ENCODE measurements around the gene TRAPPC8. TPM values are rescaled to one million over a fixed set of nuclear protein-coding genes. Genes with fewer than 3 reads are reported as not detected.

The TRAPPC8 gene
- total RNA-seq, 2 donors from 2014 or later, result 29.8 to 36.3 TPM

DNA sequence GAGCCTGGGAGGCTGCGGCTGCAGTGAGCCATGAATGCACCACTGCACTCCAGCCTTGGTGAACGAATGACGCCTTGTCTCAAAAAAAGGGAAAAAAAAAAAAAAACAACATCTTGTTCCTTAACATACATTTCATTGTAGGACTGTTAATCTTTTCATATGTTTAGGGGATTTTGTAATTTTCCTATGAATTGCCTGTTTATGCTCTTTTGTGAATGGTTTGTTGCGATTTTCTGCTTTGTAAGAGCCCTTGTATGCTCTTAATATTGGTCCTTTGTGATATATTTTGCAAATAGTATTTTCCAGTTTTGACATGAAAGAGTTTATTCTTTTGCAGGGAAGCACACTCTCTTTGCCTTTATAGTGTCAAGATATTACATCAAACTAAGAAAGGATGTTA is 50.0 kb downstream of the TRAPPC8 start:
- ATAC-seq (no peak), DNase-seq (ENCODE audit: low spot score in 2 of 2) (no peak)
- peaks cover 0 to 20% of the 10 kb centered on the region in 2 donors for H3K36me3 Mint-ChIP-seq
- no peaks in the 10 kb centered on the region for H3K9me3 Mint-ChIP-seq
- H3K27ac Mint-ChIP-seq, result no peak overlapping the region

- no peaks in the 10 kb centered on the region for H3K9me3 Mint-ChIP-seq
- ATAC-seq, result no peak
- H3K36me3 Mint-ChIP-seq, result peaks cover 6 to 33% of the 10 kb centered on the region in 2 donors
- no peak for DNase-seq (ENCODE audit: low spot score in 2 of 2)
- H3K27ac Mint-ChIP-seq, result no peak overlapping the region
Measured at GRCh38 chr18:31891566-31891965, 51.4 kb downstream of the TRAPPC8 start.

DNA sequence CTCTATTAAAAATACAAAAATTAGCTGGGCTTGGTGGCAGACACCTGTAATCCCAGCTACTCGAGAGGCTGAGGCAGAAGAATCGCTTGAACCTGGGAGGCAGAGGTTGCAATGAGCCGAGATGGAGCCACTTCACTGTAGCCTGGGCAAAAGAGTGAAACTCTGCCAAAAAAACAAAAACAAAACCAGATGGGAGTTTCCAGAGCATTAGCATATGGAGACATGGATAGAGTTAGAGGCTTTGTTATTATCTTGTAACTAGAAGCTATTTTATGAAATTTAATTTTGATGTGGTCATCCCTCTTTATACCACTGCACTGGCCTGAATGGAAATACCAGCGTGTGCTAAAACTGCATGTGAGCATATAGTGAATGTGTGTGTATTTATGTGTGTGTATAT is 58.9 kb downstream of the TRAPPC8 start:
- no peak for DNase-seq (ENCODE audit: low spot score in 2 of 2)
- Mint-ChIP-seq H3K36me3 (peaks cover 40 to 69% of the 10 kb centered on the region in 2 donors), H3K9me3 (peaks cover 4 to 12% of the 10 kb centered on the region in 2 donors), H3K27ac (no peak overlapping the region)
- ATAC-seq, result no peak

DNA sequence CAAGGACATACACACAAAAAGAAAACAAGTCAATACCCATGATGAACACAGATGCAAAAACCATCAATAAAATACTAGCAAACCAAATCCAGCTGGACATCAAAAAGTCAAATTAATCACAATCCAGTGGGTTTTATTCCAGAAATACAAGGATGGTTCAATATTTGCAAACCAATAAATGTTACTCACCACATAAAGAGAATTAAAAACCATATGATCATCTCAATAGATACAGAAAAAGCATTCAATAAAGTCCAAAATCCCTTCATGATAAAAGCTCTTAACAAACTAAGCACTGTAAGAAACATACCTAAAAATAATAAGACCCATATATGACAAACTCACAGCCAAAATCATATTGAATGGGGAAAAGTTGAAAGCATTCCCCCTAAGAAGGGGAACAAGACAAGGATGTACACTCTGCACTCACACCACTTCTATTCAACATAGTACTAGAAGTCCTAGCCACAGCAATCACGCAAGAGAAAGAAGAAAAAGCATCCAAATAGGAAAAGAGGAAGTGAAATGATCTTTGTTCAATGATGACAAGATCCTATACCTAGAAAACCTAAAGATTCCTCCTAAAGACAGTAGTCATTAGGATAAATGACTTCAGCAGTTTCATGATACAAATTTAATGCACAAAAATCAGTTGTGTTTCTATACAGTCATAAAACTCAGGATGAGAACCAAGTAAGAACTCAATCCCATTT is 62.6 kb downstream of the TRAPPC8 start:
- no peak for ATAC-seq
- Mint-ChIP-seq H3K36me3 (peaks cover 45 to 55% of the 10 kb centered on the region in 2 donors), H3K27ac (no peak overlapping the region), H3K9me3 (peaks cover 4 to 12% of the 10 kb centered on the region in 2 donors)
- DNase-seq (ENCODE audit: low spot score in 2 of 2), result no peak

DNA sequence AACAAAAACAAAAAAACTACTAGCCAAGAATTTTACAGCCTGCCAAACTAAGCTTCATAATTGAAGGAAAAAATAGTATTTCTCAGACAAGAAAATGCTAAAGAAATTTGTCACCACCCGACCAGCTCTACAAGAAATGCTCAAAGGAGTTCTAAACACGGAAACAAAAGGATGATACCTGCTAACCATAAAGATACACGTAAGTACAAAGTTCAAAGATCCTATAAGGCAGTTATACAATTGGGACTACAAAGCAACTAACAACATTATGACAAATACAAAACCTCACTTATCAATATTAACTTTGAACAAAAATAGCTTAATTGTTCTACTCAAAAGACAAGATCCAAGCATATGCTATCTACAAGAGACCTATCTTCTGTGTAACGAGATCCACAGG is 64.6 kb downstream of the TRAPPC8 start:
- no peak for ATAC-seq
- Mint-ChIP-seq H3K27ac (no peak overlapping the region), H3K36me3 (peaks cover 43 to 50% of the 10 kb centered on the region in 2 donors), H3K9me3 (peaks cover 4 to 12% of the 10 kb centered on the region in 2 donors)
- DNase-seq (ENCODE audit: low spot score in 2 of 2), result no peak

GRCh38 chr18:31877900-31878299 is 65.0 kb downstream of the TRAPPC8 start:
- no peak for ATAC-seq
- Mint-ChIP-seq H3K9me3 (peaks cover 4 to 12% of the 10 kb centered on the region in 2 donors), H3K27ac (no peak overlapping the region), H3K36me3 (peaks cover 40 to 50% of the 10 kb centered on the region in 2 donors)
- no peak for DNase-seq (ENCODE audit: low spot score in 2 of 2)

DNA sequence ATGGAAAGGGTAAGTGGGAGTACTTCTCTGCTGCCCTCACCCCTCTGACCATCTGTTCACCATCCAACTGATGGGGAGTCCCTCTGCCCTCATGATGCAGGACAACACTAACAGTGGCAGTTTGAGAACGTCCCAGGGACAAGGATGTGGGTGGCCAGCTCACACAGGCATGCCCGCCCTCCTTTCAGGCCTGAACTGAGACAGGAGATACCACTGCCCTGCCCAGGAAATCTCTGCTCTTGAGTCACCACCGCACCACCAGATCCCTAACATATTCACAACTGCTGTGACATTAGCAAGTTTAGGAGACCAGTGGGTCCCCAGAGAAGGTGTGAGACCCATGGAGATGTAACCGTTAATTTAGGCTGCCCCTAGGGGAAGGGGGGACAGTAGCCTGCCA is 66.2 kb downstream of the TRAPPC8 start:
- DNase-seq (ENCODE audit: low spot score in 2 of 2) (no peak), ATAC-seq (no peak)
- Mint-ChIP-seq H3K9me3 (peaks cover 0 to 7% of the 10 kb centered on the region in 2 donors), H3K27ac (no peak overlapping the region), H3K36me3 (peaks cover 33 to 49% of the 10 kb centered on the region in 2 donors)

- Mint-ChIP-seq H3K9me3 (peaks cover 0 to 1% of the 10 kb centered on the region in 2 donors), H3K27ac (peak overlapping the region in 1 of 2 donors; percentile 51), H3K36me3 (peaks cover 21 to 40% of the 10 kb centered on the region in 2 donors)
- ATAC-seq (no peak), DNase-seq (ENCODE audit: low spot score in 2 of 2) (no peak)
Measured at GRCh38 chr18:31875301-31875700, 67.6 kb downstream of the TRAPPC8 start.

GRCh38 chr18:31863103-31863502 is 79.8 kb downstream of the TRAPPC8 start:
- ATAC-seq (no peak), DNase-seq (ENCODE audit: low spot score in 2 of 2) (no peak)
- no peak overlapping the region for H3K27ac Mint-ChIP-seq
- H3K36me3 Mint-ChIP-seq, result no peaks in the 10 kb centered on the region
- no peaks in the 10 kb centered on the region for H3K9me3 Mint-ChIP-seq

GRCh38 chr18:31860488-31860887 is 82.4 kb downstream of the TRAPPC8 start:
- H3K27ac Mint-ChIP-seq, result no peak overlapping the region
- no peaks in the 10 kb centered on the region for H3K9me3 Mint-ChIP-seq
- DNase-seq (ENCODE audit: low spot score in 2 of 2) (no peak), ATAC-seq (no peak)
- H3K36me3 Mint-ChIP-seq, result no peaks in the 10 kb centered on the region

DNA sequence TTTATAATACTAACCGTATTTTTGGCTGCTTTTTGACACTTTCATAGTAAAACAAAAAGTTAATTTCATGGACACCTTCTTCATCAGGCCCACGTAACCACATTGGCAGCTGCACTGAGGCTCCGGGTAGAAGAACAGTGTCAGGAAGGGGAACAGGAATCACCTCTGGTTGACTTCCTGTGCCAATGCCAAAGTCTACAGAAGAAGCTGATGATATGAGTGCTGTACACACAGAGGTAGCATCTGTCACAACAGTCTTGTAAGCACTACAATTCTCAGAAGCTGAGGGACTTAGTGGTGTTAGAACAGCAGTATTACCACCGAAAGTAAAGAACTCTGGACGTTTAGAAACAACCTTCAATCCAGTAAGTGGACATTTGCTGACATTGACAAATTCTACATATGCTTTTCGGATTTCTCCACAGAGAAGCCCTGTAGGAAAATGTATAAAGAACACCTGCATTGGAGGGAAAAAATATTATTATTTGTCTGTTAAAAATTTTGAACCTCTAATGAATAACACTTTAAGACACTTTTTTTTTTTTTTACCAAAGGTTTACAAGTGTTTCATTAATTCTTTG is 85.3 kb downstream of the TRAPPC8 start:
- ATAC-seq (no peak), DNase-seq (ENCODE audit: low spot score in 2 of 2) (no peak)
- Mint-ChIP-seq H3K27ac (no peak overlapping the region), H3K36me3 (no peaks in the 10 kb centered on the region), H3K9me3 (no peaks in the 10 kb centered on the region)

- ATAC-seq, result no peak
- Mint-ChIP-seq H3K36me3 (peaks cover 0 to 6% of the 10 kb centered on the region in 2 donors), H3K27ac (peak overlapping the region in 1 of 2 donors; percentile 9), H3K9me3 (no peaks in the 10 kb centered on the region)
- DNase-seq (ENCODE audit: low spot score in 2 of 2), result no peak
Measured at GRCh38 chr18:31850844-31851243, 92.1 kb downstream of the TRAPPC8 start.

DNA sequence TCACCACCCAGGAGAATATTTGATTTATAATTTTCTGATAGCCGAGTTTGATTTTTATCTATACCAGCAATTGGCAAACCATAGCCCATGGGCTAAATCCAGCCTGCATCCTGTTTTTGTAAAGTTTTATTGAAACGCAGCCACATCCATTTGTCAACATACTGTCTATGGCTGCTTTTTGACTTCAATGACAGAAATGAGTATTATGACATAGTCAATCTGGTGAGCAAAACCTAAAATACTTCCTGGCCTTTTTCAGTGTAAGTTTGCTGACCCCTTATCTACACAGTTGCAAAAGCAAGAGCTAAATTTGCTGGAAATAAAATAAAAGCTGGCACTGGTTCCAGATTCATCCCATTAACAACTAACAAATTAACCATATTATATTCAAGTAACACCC is 102.4 kb downstream of the TRAPPC8 start:
- Mint-ChIP-seq H3K9me3 (no peaks in the 10 kb centered on the region), H3K36me3 (peaks cover 3 to 12% of the 10 kb centered on the region in 2 donors), H3K27ac (no peak overlapping the region)
- ATAC-seq (no peak), DNase-seq (ENCODE audit: low spot score in 2 of 2) (no peak)

DNA sequence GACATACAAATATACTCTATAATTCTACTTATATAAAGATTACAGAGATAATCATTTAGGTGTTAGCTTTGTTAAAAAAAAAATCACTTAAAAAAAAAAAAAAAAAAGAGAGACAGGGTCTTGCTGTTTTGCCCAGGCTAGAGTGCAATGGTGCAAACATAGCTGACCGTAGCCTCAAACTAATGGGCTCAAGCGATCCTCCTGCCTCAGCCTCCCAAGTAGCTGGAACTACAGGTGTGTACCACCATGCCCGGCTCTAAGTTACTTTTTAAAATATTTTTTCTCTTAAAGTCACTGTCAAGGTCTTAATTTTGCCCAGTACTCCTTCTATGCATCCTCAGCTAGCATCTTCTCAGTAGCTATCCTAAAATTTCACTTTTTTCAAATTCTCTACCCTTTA is 105.0 kb downstream of the TRAPPC8 start:
- Mint-ChIP-seq H3K27ac (peak overlapping the region in 1 of 2 donors; percentile 22), H3K9me3 (no peaks in the 10 kb centered on the region), H3K36me3 (peaks cover 12 to 19% of the 10 kb centered on the region in 2 donors)
- no peak for ATAC-seq
- DNase-seq (ENCODE audit: low spot score in 2 of 2), result no peak

GRCh38 chr18:31835528-31836133 is 107.3 kb downstream of the TRAPPC8 start:
- ATAC-seq (peak in 1 of 2 donors; percentile 37), DNase-seq (ENCODE audit: low spot score in 2 of 2) (no peak)
- H3K9me3 Mint-ChIP-seq, result no peaks in the 10 kb centered on the region
- H3K36me3 Mint-ChIP-seq, result peaks cover 12 to 23% of the 10 kb centered on the region in 2 donors
- peak overlapping the region; percentile 4 to 13 for H3K27ac Mint-ChIP-seq

DNA sequence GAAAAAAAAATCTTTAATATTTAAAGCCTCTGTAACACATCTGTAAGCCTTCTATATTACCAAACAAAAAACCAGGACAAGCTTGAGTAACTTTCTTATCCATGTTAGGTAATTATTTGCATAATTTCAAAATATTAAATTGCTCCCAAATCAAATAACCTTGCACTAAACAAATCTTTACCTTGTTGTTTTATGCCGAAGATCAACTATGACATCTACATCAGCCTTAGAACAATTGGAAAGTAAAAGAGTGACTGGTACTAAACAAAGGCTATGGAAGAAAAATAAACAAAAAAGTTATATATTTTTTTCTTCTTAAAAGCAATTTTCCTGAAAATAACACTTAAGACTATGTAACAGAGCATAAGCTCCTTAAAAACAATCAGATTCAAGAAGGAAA is 111.0 kb downstream of the TRAPPC8 start:
- Mint-ChIP-seq H3K9me3 (peaks cover 0 to 10% of the 10 kb centered on the region in 2 donors), H3K27ac (no peak overlapping the region), H3K36me3 (peaks cover 25 to 37% of the 10 kb centered on the region in 2 donors)
- ATAC-seq (no peak), DNase-seq (ENCODE audit: low spot score in 2 of 2) (no peak)

DNA sequence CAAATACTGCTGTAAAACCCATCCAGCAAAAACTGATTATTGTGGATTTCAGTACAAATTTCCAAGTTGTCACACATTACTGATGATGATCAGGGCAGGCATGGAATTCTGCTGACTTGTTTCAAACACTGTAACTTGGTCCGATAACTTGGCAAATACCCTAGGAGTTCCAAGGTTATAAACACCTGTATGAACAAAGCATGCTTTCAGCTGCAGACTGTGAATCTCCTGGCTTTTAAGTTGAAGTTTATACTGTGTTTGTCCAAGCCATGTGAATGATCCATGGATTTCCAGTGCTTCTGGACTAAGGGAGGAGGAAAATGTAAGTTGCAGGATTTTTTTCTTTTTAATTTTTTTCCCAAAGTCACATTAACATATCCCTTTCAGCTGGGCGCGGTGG is 112.2 kb downstream of the TRAPPC8 start:
- peaks cover 25 to 35% of the 10 kb centered on the region in 2 donors for H3K36me3 Mint-ChIP-seq
- H3K9me3 Mint-ChIP-seq, result peaks cover 0 to 10% of the 10 kb centered on the region in 2 donors
- no peak overlapping the region for H3K27ac Mint-ChIP-seq
- DNase-seq (ENCODE audit: low spot score in 2 of 2) (no peak), ATAC-seq (no peak)

Data from activated naive CD4-positive, alpha-beta T cell treated with anti-CD3 and anti-CD28 coated beads, Interleukin-2, amount 50 U/mL, for 72 hours (primary cell).